Astrocyte of the hippocampus (primary cell): ENCODE data around the gene ACOT7.

Source experiments
- DNase-seq: peaks from one replicate; pipeline ENCODE4 v3.0.0; 2011; ENCODE audit warnings: low read depth, low spot score

Gene ACOT7

DNA sequence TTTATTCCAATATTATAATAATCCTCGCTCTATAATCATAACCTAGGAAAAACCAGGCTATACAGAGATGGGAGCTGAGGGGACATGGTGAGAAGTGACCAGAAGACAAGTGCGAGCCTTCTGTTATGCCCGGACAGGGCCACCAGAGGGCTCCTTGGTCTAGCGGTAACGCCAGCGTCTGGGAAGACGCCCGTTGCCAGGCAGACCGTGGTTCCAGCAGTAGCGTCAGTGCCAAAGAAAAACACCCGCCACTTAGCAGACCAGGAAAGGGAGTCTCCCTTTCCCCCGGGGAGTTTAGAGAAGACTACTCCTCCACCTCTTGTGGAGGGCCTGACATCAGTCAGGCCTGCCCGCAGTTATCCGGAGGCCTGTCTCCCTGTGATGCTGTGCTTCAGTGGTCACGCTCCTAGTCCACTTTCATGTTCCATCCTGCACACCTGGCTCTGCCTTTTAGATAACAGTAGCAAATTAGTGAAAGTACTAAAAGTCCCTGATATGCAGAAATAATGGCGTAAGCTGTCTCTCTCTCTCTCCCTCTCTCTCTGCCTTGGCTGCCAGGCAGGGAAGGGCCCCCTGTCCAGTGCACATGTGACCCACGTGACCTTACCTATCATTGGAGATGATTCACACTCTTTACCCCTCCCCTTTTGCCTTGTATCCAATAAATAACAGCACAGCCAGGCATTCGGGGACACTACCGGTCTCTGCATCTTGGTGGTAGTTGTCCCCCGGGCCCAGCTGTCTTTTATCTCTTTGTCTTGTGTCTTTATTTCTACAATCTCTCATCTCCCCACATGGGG lies 30.3 kb downstream of the ACOT7 start:
- peak; percentile 76 for DNase-seq

DNA sequence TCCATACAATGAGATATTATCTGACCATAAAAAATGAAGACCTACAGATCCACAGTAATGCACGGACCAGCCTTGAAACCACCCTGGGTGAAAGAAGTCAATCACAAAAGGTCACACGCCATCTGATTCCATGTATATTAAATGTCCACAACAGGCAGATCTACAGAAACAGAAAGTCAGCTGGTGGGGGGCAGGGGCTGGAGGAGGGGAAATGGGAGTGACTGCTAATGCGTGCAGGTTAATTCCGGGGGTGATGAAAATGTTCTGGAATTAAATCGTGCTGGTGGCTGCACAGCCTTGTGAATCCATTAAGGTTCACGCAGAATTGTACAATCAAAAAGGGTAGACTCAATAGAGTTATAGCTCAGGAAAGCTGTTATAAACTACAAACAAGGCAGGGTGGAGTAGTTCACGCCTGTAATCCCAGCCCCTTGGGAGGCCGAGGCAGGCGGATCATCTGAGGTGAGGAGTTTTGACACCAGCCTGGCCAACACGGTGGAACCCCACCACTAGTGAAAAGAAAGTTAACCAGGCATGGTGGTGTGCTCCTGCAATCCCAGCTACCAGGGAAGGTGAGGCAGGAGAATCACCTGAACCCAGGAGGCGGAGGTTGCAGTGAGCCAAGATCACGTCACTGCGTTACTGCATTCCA lies 32.3 kb downstream of the ACOT7 start:
- DNase-seq, result no peak

DNA sequence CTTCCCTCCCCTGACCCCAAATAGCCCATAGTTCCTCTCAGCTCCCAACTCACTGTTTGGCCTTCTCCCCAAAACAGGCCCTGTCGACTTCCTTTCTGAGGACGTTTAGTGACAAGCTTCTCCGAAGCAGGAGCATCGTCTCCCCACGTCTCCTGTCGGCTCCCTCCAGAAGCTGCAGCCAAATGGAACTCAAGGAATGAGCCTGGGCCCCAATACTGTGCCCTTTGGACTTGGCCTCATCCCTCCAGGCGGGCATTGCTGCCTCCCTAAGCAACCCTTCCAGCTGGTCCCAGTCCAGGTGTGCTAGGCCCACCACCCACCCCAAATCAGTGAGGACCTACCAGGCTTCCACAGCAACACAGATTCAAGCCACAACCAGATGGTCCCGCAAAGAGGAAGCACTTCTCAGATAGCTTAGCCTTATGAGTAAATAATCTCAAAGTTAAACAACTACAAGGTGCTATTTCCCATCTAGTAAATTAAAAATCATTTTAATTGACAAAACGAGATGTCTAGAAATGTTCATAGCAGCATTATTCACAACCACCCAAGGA lies 33.0 kb downstream of the ACOT7 start:
- no peak for DNase-seq

DNA sequence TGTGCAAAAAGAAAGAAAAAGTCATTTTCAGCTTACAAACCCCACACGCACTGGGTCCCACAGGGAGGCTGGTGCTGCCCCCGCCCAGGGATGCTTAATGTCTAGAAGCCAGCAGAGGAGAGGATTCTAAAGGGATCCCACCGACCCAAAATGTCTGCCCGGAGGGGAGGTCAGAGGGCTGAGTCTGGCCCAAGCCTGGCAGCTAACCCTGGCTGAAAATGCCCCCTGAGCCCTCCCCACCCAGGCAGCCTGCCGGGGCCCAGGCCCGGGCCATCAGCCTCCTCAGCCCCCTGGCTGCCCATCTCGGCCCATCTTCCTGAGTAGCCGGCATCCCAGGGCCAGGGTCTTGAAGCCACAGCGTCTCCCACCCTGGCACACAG lies 33.5 kb downstream of the ACOT7 start:
- no peak for DNase-seq

DNA sequence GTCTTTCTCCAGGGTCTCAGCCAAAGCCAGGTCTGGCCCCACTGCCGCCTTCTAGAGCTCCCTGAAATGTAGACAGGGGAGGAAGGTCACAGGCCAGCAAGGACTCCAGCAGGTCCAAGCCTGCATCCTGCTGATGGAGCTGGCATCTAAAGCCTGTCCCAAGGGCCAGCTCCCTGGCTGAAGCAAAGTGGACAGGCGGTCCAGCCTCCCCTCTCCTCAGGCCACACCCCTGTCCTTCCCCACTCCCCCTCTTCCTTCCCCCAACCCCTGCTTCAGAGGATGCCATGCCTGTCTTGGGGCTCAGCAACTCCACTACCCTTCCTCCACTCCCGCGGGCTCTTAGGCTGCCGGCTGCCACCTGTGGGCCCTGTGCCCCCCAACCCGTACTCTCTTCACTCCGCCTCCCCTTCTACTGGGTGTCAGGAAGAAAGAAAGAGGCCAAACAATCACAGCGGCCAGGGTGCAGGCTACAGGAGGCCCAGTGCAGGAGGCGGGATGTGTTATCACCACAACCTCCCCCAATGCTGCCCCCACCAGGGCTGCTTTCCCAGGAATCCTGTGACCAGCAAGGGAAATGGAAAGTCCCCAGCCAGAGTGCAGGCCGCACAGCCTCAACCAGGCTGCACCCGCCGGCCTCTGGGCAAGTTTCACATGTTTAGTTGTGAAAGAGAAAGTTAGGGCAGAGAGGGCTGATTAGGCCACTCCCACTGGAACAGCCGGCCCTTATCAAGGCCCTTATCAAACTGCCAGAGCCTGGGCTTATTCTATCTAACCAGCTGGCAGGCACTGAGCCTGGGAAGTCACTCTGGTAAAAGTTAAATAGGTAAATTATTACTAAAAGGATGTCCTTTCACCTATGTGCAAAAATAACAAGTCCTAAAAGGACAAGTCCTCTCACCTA lies 34.1 kb downstream of the ACOT7 start:
- DNase-seq, result peak; percentile 84

DNA sequence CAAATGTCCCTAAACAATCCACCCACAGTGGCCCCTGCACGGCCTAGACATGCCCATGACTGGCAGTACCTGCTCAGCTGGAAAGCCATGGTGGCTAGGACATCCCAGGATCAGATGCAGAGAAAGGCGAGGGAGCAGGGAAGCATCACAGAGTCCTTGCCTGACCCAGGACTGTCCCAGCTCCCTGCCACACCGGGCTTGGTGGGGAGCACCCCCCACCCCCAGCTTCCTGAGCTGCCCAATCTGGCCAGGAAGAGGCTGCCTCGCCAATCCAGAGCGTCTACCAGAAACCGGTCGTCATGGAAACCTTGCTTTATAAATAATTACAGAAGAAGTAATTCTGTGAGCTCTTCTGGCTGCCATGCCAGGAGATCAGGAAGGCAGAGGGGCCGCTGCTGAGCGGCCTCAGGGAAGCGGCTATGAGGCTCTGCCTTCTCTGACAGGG lies 34.8 kb downstream of the ACOT7 start:
- DNase-seq, result peak; percentile 84

DNA sequence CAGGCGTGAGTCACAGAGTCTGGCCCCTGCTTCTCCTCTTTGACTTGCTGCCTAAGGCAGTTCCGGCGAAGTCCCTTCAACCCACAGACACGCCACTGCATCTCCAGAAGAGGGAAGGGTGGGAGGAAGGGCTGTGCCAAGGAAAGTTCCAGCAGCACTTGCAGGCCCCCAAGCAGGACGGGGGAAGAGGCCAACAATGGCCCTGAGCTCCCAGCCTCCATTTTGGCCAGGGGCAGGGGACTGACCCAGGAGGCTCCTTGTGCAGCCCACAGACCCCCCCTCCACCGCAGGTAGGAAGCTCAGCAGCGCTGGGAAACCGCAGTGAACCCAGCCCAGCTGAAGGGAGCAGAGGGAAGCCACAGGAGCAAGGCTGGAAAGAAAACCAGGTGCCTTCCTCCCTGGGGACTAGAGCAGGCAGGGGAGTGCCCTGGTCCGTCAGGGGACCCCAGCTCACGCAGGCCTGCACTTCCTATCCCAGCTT lies 35.4 kb downstream of the ACOT7 start:
- DNase-seq, result no peak

DNA sequence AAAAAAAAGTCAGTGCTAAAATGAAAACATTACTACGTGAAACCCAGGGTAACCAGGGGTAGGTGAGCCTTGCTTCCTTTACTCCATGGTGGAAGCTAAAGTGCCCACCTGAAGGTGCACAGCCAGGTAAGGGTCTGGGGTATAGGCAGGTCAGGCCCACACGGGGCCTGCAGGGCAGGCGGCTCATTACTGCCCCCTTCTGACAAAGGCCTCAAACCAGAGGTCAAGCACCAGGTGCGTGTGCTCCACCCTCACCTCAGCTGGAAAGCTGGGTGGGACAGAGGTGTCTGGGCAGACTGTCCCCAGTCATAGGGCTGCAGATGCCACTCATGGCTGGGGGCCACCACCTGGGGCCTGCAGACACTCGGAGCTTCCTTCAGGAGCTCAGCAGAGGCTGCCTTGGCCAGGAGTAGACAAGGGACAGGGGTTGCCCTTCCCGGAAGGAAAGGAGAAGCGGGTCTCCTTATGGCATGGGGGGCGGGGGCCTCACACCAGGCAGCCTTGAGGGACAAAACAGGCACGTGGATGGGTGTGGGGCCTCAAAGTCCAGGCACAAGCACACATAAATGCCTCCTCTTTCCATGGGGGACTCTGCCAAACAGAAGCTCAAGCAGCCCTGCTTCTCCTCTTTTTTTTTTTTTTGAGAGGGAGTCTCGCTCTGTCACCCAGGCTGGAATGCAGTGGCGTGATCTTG lies 36.2 kb downstream of the ACOT7 start:
- DNase-seq, result no peak

DNA sequence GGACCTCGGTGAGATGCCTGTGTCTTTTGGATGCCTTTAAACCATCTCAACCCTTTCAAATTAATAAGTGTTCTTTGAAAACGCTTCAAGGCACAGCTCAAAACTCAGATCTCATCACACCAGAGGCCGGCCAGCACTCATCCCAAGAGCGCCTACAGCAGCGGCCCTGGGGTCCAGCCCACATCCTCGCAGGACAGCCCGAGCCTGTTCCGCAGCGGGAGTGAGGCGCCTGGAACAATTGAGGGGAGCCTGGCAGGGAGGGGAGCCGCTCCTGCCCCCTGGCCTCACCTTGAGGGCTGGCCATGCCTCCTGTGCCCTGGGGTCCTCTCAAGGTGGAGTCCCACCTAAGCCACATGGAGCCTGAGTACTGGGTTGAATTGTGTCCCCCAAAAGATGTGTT lies 37.9 kb downstream of the ACOT7 start:
- no peak for DNase-seq

DNA sequence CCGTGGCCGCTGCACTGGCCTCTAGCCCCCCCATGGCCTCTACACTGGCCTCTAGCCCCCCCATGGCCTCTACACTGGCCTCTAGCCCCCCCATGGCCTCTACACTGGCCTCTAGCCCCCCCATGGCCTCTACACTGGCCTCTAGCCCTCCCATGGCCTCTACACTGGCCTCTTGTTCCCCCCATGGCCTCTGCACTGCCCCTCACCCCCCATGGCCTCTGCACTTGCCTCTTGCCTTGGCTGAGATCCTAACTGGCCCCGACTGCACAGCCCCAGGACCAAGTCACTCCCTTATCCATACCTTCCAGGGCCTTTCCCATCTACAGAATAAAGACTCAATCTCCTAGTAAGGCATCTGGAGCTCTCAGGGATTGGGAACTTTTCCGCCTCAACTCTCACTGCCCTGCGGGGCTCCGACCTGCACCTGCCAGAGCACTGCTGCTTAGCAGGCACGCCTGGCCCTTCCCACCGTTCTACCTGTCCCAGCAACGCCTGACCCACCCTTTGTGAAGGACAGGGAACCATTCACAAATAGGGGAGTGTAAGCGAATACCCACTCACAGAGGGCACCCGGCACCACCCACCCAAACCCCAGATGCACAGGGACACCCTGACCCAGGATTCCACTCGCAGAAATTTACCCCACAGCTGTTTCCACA lies 38.8 kb downstream of the ACOT7 start:
- DNase-seq, result no peak

DNA sequence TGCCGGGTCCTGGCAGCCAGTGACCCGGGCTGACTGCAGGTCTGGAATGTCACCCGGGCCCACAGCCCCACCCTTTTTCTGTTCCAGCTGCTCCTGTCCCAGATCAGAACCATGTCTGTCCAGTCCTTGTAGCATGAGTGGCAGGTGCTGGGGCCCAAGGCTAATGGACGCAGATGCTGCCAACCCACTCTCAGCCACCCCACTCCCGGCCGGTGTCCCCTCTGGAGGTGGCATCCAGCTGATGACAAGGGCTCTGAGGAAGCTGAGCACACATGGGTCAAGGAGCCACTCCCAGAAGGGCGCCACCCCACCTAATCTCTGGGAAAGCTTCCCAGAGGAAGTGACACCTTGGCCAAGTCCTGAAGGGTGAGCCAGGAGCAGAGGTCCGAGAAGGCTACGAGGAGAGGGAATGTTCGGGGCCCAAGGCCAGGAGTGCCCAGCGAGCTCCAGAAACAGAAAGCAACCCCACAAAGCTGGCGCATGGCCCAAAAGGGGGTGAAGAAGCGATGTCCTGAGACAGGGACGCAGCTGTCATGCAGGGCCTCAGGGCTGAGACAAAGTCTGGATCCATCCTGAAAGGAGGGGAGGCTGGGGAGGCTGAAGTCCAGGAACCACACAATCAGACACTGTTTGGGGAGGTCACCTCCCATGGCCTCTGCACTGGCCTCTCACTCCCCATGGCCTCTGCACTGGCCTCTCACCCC lies 39.5 kb downstream of the ACOT7 start:
- DNase-seq, result peak; percentile 26

DNA sequence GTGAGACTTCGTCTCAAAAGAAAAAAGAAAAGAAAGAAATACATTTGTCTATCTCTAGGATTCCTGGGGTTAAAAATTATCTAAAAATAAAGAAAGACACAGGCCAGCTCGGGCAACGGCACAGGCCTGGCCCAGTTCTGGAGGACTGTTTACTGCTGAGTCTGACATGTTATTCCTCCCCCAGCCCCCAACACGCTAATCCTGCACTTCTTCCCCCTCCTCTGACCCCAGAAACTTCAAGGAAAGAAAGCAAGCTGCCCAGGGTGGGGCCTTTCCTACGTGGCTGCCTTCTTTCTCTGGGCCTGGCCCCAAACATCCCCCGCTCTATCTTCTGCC lies 40.0 kb downstream of the ACOT7 start:
- DNase-seq, result no peak

DNA sequence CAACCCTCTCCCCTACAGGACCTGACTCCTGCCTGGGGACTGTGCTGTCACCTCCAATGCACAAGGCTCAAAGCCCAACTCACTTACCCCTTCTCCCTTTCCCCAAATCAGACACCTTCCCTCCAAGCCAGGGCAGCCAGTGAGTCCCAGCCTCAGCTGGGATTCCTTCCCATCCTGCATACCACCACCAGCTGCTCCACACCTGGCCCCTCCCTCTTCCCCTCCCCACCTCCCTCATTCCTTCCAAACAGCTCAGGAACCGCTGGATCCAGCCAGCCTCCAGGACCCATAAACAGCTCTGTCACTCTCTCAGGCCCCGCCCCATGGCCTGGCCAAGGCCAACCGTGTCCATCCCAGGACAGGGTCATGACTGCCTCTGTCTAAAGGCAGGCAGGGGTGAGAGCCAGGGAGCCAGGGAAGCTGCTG lies 41.4 kb downstream of the ACOT7 start:
- DNase-seq, result peak; percentile 22

DNA sequence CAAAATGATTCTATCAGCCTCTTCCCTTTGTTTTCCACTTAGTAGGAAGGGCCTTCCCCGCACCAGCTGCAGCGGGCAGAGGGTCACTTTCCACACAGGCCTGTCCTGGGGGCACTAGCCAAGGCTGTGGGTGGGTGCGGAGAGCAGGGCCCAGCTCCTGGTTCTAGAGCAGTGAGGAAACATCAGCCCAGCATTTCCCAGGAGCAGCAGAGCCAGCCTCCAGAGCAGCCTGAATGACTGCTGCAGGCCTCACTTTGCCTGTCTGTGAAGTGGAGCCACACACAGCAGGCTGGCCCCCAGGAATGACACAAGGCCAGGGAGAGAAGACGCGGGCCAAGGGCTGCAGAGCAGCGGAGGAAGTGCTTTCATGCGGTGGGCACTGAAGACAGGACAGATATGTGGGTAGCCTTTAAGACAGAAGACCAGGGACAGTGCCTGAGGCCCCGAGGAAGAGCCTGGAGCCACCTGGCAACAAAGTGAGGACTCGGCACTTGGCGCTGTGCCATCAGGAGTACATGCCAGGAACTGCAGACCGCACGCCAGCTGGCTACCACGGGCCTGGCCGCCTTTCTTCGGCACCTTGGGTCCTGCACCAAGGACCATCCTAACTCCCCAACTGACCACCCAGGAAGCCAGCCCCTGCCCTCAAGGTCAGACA lies 42.0 kb downstream of the ACOT7 start:
- peak; percentile 50 for DNase-seq

DNA sequence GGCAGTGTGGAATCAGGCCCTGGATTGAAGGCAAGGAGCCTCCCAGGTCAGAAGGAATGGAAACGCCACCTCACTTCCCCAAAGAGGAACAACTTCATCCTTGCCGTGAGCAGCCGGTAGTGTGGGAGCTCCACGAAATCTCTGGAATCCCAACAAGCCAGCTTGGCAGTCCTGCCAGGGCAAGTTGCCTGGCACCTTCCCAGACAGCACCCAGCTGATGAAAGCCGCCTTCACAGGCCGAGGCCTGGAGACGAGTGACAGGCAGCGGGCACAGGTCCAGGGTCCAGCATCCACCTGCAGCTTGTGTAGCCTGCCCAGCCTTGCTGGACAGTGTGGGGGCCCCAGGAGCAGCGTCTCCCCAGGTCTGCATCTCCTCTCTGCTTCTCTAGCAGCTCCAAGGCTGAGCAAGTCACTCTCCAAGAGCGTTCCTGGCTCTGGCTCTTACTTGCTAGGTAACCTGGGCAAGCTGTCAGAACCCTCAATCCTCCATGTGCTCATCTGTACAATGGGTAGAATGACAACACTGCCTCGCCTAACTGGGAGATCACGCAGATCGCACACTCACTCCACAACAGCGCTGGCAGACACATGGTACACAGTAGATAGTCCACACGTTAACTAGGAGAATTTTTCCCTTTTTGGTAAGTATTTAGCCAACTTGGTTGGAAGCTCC lies 43.0 kb downstream of the ACOT7 start:
- DNase-seq, result peak; percentile 91

DNA sequence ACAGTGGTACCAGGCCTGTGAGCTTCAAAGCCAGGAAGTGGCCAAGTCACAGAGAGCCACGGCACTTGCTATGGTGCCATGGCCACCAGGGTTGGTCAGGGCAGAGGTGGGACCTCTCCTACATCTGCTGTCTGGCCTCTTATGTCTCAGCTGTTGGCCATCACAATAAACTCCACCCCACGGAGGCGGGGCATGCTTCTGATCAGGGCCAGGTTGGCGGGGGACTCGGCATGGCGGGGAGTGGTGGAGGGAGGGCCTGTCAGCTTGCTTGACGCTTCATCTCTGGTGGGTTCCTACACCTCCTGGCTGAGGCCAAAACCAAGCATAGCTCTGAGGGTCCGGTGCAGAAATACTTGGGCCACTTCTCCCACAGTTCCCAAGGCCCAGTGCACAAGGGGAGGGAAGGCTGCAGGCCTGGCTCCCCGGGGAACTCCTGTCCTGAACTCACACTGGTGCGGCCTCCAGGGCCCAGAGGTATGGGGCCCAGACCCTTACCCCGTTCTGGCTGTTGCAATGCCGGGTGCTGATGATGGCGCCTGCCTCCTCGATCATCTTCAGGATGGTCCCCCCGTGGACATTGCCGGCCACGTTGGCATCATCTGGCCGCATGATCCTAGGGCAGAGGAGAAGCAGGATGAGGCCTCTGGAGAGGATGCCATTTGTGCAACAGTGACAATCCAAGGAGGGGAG lies 44.2 kb downstream of the ACOT7 start:
- no peak for DNase-seq

DNA sequence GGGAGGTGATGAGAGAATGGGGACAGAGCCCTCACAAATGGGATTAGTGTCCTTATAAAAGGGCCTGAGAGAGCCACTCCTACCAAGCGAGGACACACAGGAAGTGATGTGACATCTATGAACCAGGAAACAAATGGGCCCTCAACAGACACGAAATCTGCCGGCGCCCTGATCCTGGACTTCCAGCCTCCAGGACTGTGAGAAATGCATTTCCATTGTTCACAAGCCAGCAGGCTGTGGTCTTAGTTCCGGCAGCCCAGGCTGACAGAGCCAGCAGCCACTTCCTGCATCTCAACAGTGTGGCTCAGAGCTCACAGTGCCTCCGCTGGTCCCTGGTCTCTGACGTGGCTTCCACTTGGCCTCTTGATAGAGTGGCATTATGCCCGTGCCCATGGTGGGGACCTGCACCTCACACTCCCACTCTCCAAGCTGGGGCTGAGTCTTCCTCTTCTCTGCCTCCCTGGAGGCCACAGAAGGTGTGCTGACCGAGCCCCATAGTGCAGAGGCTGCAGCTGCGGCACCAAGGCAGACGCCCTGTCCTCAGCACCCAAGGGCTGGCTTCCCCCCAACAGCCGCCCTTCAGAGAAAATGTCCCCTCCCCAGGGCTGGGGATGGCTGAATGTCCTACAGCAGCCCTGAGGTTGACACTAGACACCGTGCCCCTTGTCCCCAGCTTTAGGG lies 44.9 kb downstream of the ACOT7 start:
- peak; percentile 91 for DNase-seq
